Liver (tissue), 9 donors: Measurements from ENCODE around the gene GJC1. TPM values are rescaled to one million over a fixed set of nuclear protein-coding genes. Genes with fewer than 3 reads are reported as not detected.
"Not testable (repeated sequence)": the region's sequence is repeated elsewhere in the genome, so short reads cannot be mapped to it uniquely, and the experiment has no call there.

Source experiments
- DNase-seq: peaks from one replicate; pipeline ENCODE4 v3.0.0-alpha.2; 2017; ENCODE audit warnings: low spot score
- H3K27ac ChIP-seq, 2 donors: one replicate each; pipeline ENCODE4 v1.7.0; 2013; ENCODE audit warnings: inconsistent platforms in 2 of 2, low read length in 2 of 2, control low read depth in 1 of 2, low read depth in 1 of 2, mild to moderate bottlenecking in 1 of 2
- H3K27me3 ChIP-seq, 4 donors: one replicate each; pipeline versions ENCODE4 v1.6.1 to v1.7.0; 2013; ENCODE audit warnings: low read length in 3 of 4, inconsistent platforms in 1 of 4, mild to moderate bottlenecking in 1 of 4, moderate library complexity in 1 of 4; ENCODE audit not compliant: control insufficient read depth in 4 of 4, insufficient read depth in 4 of 4
- H3K36me3 ChIP-seq, 4 donors: one replicate each; pipeline versions ENCODE4 v1.6.1 to v1.7.0; 2013; ENCODE audit warnings: low read length in 3 of 4, mild to moderate bottlenecking in 3 of 4, low read depth in 1 of 4, moderate library complexity in 1 of 4; ENCODE audit not compliant: control insufficient read depth in 4 of 4, insufficient read depth in 3 of 4
- H3K4me1 ChIP-seq, 4 donors: one replicate each; pipeline versions ENCODE4 v1.6.1 to v1.7.0; 2013; ENCODE audit warnings: low read length in 3 of 4, mild to moderate bottlenecking in 3 of 4, moderate library complexity in 1 of 4; ENCODE audit not compliant: control insufficient read depth in 4 of 4, insufficient read depth in 4 of 4
- H3K4me3 ChIP-seq, 3 donors: one replicate each; pipeline versions ENCODE4 v1.6.1 to v1.7.0; 2013; ENCODE audit warnings: low read length in 3 of 3, control low read depth in 1 of 3, low read depth in 1 of 3, mild to moderate bottlenecking in 1 of 3
- H3K9ac ChIP-seq, 2 donors: one replicate each; pipeline ENCODE4 v1.7.0; 2013; ENCODE audit warnings: low read length in 2 of 2, mild to moderate bottlenecking in 2 of 2, moderate library complexity in 2 of 2, control low read depth in 1 of 2, low read depth in 1 of 2
- H3K9me3 ChIP-seq, 4 donors: one replicate each; pipeline versions ENCODE4 v1.6.1 to v1.7.0; 2013; ENCODE audit warnings: low read length in 3 of 4; ENCODE audit not compliant: control insufficient read depth in 4 of 4
- ATF3 ChIP-seq: IDR thresholded peaks from 2 replicates; pipeline ENCODE4 v1.6.1; 2016; ENCODE audit warnings: antibody characterized with exemption
- CTCF ChIP-seq: fragments of 150-350 bp; IDR thresholded peaks from 2 replicates; pipeline ENCODE4 v1.5.1; 2017; ENCODE audit warnings: improper control_type of control experiment, low read depth, low read length; ENCODE audit not compliant: missing input control
- EGR1 ChIP-seq, 2 donors: IDR thresholded peaks; 2 replicates each; pipeline ENCODE4 v1.6.1; 2016 to 2018; ENCODE audit warnings: antibody characterized with exemption in 2 of 2, low read depth in 2 of 2
- FOXA1 ChIP-seq: IDR thresholded peaks from 2 replicates; pipeline ENCODE4 v1.6.1; 2016; ENCODE audit warnings: antibody characterized with exemption
- FOXA2 ChIP-seq: IDR thresholded peaks from 2 replicates; pipeline ENCODE4 v1.6.1; 2016; ENCODE audit warnings: antibody characterized with exemption
- GABPA ChIP-seq, 2 donors: IDR thresholded peaks in 1 of 2; conservative IDR thresholded peaks in 1 of 2; 2 replicates each; pipeline ENCODE4 v1.6.1; 2016; ENCODE audit warnings: antibody characterized with exemption in 2 of 2, mild to moderate bottlenecking in 1 of 2, moderate library complexity in 1 of 2
- HNF4A ChIP-seq, 2 donors: conservative IDR thresholded peaks; 2 replicates each; pipeline ENCODE4 v1.6.1; 2016; ENCODE audit warnings: antibody characterized with exemption in 2 of 2, mild to moderate bottlenecking in 2 of 2
- HNF4G ChIP-seq: IDR thresholded peaks from 2 replicates; pipeline ENCODE4 v1.6.1; 2016; ENCODE audit warnings: antibody characterized with exemption
- JUND ChIP-seq, 2 donors: IDR thresholded peaks; 2 replicates each; pipeline ENCODE4 v1.6.1; 2016; ENCODE audit warnings: antibody characterized with exemption in 2 of 2
- MAX ChIP-seq: IDR thresholded peaks from 2 replicates; pipeline ENCODE4 v1.6.1; 2016; ENCODE audit warnings: antibody characterized with exemption
- NR2F2 ChIP-seq: IDR thresholded peaks from 2 replicates; pipeline ENCODE4 v1.6.1; 2016; ENCODE audit warnings: antibody characterized with exemption
- RAD21 ChIP-seq, 2 donors: IDR thresholded peaks; 2 replicates each; pipeline ENCODE4 v1.6.1; 2016; ENCODE audit warnings: antibody characterized with exemption in 2 of 2, mild to moderate bottlenecking in 2 of 2
- REST ChIP-seq: IDR thresholded peaks from 2 replicates; pipeline ENCODE4 v1.6.1; 2016; ENCODE audit warnings: antibody characterized with exemption, mild to moderate bottlenecking
- RXRA ChIP-seq, 2 donors: IDR thresholded peaks; 2 replicates each; pipeline ENCODE4 v1.6.1; 2017 to 2018; ENCODE audit warnings: antibody characterized with exemption in 2 of 2, mild to moderate bottlenecking in 1 of 2
- TAF1 ChIP-seq: conservative IDR thresholded peaks from 2 replicates; pipeline ENCODE4 v1.6.1; 2016; ENCODE audit warnings: antibody characterized with exemption, mild to moderate bottlenecking
- YY1 ChIP-seq: IDR thresholded peaks from 2 replicates; pipeline ENCODE4 v1.6.1; 2016; ENCODE audit warnings: antibody characterized with exemption, mild to moderate bottlenecking
- WGBS: extraction: QIAGEN DNeasy Blood & Tissue Kit; methylation state at CpG from one replicate; pipeline ENCODE4 v1.1.7; 2013; 5-methylcytosine and 5-hydroxymethylcytosine counted together
- polyA plus RNA-seq, 2 donors: library from polyadenylated mRNA; stranded (reverse) in 1 of 2; unstranded in 1 of 2; fragments of 200-250 nt in 1 of 2; fragments of >200 nt in 1 of 2; fragmentation: Nextera tagmentation in 1 of 2; extraction: Ambion mirVana in 1 of 2; gene quantifications; one replicate each; pipeline versions ENCODE4 v1.2.1 to v1.2.3, GENCODE V29; 2013 to 2015
- total RNA-seq, 2 donors: library from RNA; depleted of rRNA; stranded (reverse); fragments of >200 nt; gene quantifications; one replicate each; pipeline ENCODE4 v1.2.3, GENCODE V29; 2014
- donor health status: healthy.
- donor health status: healthy.
- donor health status: healthy.
- donor health status: healthy.
- donor health status: healthy.

Gene GJC1
- total and polyA plus RNA-seq, 4 donors: 0.17 to 1.4 (median 0.77) TPM

- not testable (repeated sequence) for H3K36me3 ChIP-seq, H3K9me3 ChIP-seq, H3K4me1 ChIP-seq, DNase-seq, H3K27ac ChIP-seq, H3K27me3 ChIP-seq, H3K9ac ChIP-seq, H3K4me3 ChIP-seq
- 88% methylated on average over 6 of the region's 6 CpGs for WGBS
These were observed 11.6 kb downstream of the GJC1 start for GRCh38 chr17:44818508-44818907.

- Histone ChIP-seq H3K27ac (no peak overlapping the region), H3K4me1 (no peaks in the 10 kb centered on the region), H3K27me3 (no peaks in the 10 kb centered on the region), H3K36me3 (no peaks in the 10 kb centered on the region), H3K4me3 (no peak overlapping the region), H3K9ac (no peak overlapping the region), H3K9me3 (no peaks in the 10 kb centered on the region)
- DNase-seq: no peak
- no peak for TF ChIP-seq RXRA (IDR thresholded peaks at IDR 0.05)
- TF ChIP-seq TAF1: no peak
- TF ChIP-seq YY1: no peak
- TF ChIP-seq ATF3: no peak
- TF ChIP-seq RAD21 (IDR thresholded peaks at IDR 0.05): no peak
- no peak for TF ChIP-seq MAX
- no peak for TF ChIP-seq FOXA1
- no peak for TF ChIP-seq JUND (IDR thresholded peaks at IDR 0.05)
- no peak for TF ChIP-seq REST
- TF ChIP-seq CTCF: no peak
- TF ChIP-seq HNF4A (conservative IDR thresholded peaks at IDR 0.05): no peak
- TF ChIP-seq NR2F2: no peak
- TF ChIP-seq EGR1 (IDR thresholded peaks at IDR 0.05; ENCODE audit: low read depth in 2 of 2): no peak
- no peak for TF ChIP-seq GABPA (IDR thresholded peaks at IDR 0.05 in 1 of 2, conservative IDR thresholded peaks at IDR 0.05 in 1 of 2)
- TF ChIP-seq FOXA2: no peak
- TF ChIP-seq HNF4G: no peak
- 81% methylated on average over 4 of the region's 4 CpGs for WGBS
These were observed 17.8 kb downstream of the GJC1 start for GRCh38 chr17:44812263-44812662.

GRCh38 chr17:44808656-44809388, 21.3 kb downstream of the GJC1 start:
- not testable (repeated sequence) for H3K9ac ChIP-seq, H3K9me3 ChIP-seq, H3K27ac ChIP-seq, H3K4me3 ChIP-seq, H3K27me3 ChIP-seq, H3K4me1 ChIP-seq, H3K36me3 ChIP-seq, DNase-seq
- WGBS: 96% methylated on average over 9 of the region's 9 CpGs
